Fibroblast of lung (primary cell): ENCODE data around the gene AMN. TPM values are rescaled to one million over a fixed set of nuclear protein-coding genes. Genes with fewer than 3 reads are reported as not detected.

ENCODE experiments used
- DNase-seq, 2 donors: peaks; one replicate each; pipeline versions ENCODE4 v3.0.0 to v3.0.0-alpha.2; 2010; ENCODE audit warnings: low read depth in 2 of 2
- H2AFZ ChIP-seq: 2 replicates; pipeline ENCODE4 v1.5.1; 2012; ENCODE audit warnings: low read length, control low read depth, inconsistent platforms
- H3K27ac ChIP-seq: 2 replicates; pipeline ENCODE4 v1.5.1; 2011; ENCODE audit warnings: low read length, control low read depth; ENCODE audit not compliant: insufficient read depth
- H3K27me3 ChIP-seq: 2 replicates; pipeline ENCODE4 v1.5.1; 2011; ENCODE audit warnings: mild to moderate bottlenecking, low read length; ENCODE audit not compliant: control insufficient read depth, insufficient read depth
- H3K36me3 ChIP-seq: 2 replicates; pipeline ENCODE4 v1.5.1; 2011; ENCODE audit warnings: low read length; ENCODE audit not compliant: control insufficient read depth, insufficient read depth
- H3K4me1 ChIP-seq: 2 replicates; pipeline ENCODE4 v1.5.1; 2011; ENCODE audit warnings: low read length; ENCODE audit not compliant: control insufficient read depth, insufficient read depth; ENCODE audit errors: extremely low read depth
- H3K4me2 ChIP-seq: 2 replicates; pipeline ENCODE4 v1.5.1; 2011; ENCODE audit warnings: low read length, control low read depth; ENCODE audit not compliant: insufficient read depth; ENCODE audit errors: extremely low read depth
- H3K4me3 ChIP-seq, 4 experiments: fragments of 200-600 bp in 1 of 4; sonication (generic) in 1 of 4; replicated peaks in 1 of 4; 2 replicates each; pipeline ENCODE4 v1.5.1; 2011 to 2016; ENCODE audit warnings: low read length in 4 of 4, low read depth in 3 of 4, mild to moderate bottlenecking in 3 of 4, control low read depth in 2 of 4, inconsistent platforms in 1 of 4, mixed read lengths in 1 of 4; ENCODE audit not compliant: insufficient read depth in 1 of 4; ENCODE audit errors: control extremely low read depth in 1 of 4
- H3K79me2 ChIP-seq: 2 replicates; pipeline ENCODE4 v1.5.1; 2012; ENCODE audit warnings: mild to moderate bottlenecking, low read length, inconsistent platforms; ENCODE audit not compliant: control insufficient read depth, insufficient read depth
- H3K9ac ChIP-seq: 2 replicates; pipeline ENCODE4 v1.5.1; 2011; ENCODE audit warnings: mild to moderate bottlenecking, low read length, control low read depth; ENCODE audit not compliant: insufficient read depth
- H3K9me3 ChIP-seq: 2 replicates; pipeline ENCODE4 v1.5.1; 2012; ENCODE audit warnings: low read depth, low read length; ENCODE audit not compliant: control insufficient read depth, insufficient read depth
- H4K20me1 ChIP-seq: 2 replicates; pipeline ENCODE4 v1.5.1; 2011; ENCODE audit warnings: low read length; ENCODE audit not compliant: control insufficient read depth, insufficient read depth; ENCODE audit errors: extremely low read depth
- CTCF ChIP-seq, 2 donors: IDR thresholded peaks in 1 of 2; conservative IDR thresholded peaks in 1 of 2; 1 replicate in 1 of 2; 2 replicates in 1 of 2; pipeline ENCODE4 v1.5.1; 2011 to 2012; ENCODE audit warnings: low read length in 2 of 2, control low read depth in 1 of 2, inconsistent platforms in 1 of 2, low read depth in 1 of 2, mild to moderate bottlenecking in 1 of 2
- EZH2 ChIP-seq: IDR thresholded peaks from 2 replicates; pipeline ENCODE4 v1.5.1; 2012; ENCODE audit warnings: low read length, control low read depth, mild to moderate bottlenecking; ENCODE audit errors: missing control alignments
- polyA plus RNA-seq, 2 donors: library from polyadenylated mRNA; depleted of rRNA in 1 of 2; stranded (reverse) in 1 of 2; unstranded in 1 of 2; fragments of >200 nt; gene quantifications; 2 replicates each; pipeline ENCODE4 v1.2.1, GENCODE V29; 2011 to 2012; ENCODE audit warnings: missing spikeins in 1 of 2
- total RNA-seq: library from RNA; depleted of rRNA; stranded (reverse); fragments of >200 nt; gene quantifications from 2 replicates; pipeline ENCODE4 v1.2.1, GENCODE V29; 2014

Gene AMN
- total and polyA plus RNA-seq, 2 donors (not counting 1 experiment from before 2014, with no cell fraction given): under 0.01 TPM; not detected in 1

GRCh38 chr14:102973706-102974285 lies 51.3 kb downstream of the AMN start:
- peaks cover 39% of the 10 kb centered on the region for H3K36me3 ChIP-seq
- H3K4me3 ChIP-seq: no peak overlapping the region
- no peaks in the 10 kb centered on the region for H3K4me1 ChIP-seq
- no peak overlapping the region for H3K4me2 ChIP-seq
- no peak overlapping the region for H2AFZ ChIP-seq
- H3K27ac ChIP-seq: no peak overlapping the region
- H3K27me3 ChIP-seq: no peaks in the 10 kb centered on the region
- no peak overlapping the region for H3K9ac ChIP-seq
- H4K20me1 ChIP-seq: no peaks in the 10 kb centered on the region
- DNase-seq: no peak
- no peaks in the 10 kb centered on the region for H3K79me2 ChIP-seq
- TF ChIP-seq EZH2: no peak
- TF ChIP-seq CTCF (conservative IDR thresholded peaks at IDR 0.05 in 1 of 2, IDR thresholded peaks at IDR 0.05 in 1 of 2; ENCODE audit: low read depth in 1 of 2, low read length in 2 of 2): no peak
- no peaks in the 10 kb centered on the region for H3K9me3 ChIP-seq

GRCh38 chr14:102975662-102976061 lies 53.2 kb downstream of the AMN start:
- H4K20me1 ChIP-seq: no peaks in the 10 kb centered on the region
- no peaks in the 10 kb centered on the region for H3K79me2 ChIP-seq
- no peak overlapping the region for H3K9ac ChIP-seq
- H3K27me3 ChIP-seq: no peaks in the 10 kb centered on the region
- TF ChIP-seq CTCF (conservative IDR thresholded peaks at IDR 0.05 in 1 of 2, IDR thresholded peaks at IDR 0.05 in 1 of 2; ENCODE audit: low read depth in 1 of 2, low read length in 2 of 2) (no peak), EZH2 (no peak)
- no peak for DNase-seq
- no peaks in the 10 kb centered on the region for H3K9me3 ChIP-seq
- H3K36me3 ChIP-seq: peaks cover 31% of the 10 kb centered on the region
- no peak overlapping the region for H3K4me2 ChIP-seq
- H2AFZ ChIP-seq: no peak overlapping the region
- H3K4me1 ChIP-seq: no peaks in the 10 kb centered on the region
- H3K27ac ChIP-seq: no peak overlapping the region
- H3K4me3 ChIP-seq: no peak overlapping the region

- DNase-seq: no peak
- no peak overlapping the region for H2AFZ ChIP-seq
- H3K36me3 ChIP-seq: peaks cover 31% of the 10 kb centered on the region
- no peaks in the 10 kb centered on the region for H3K79me2 ChIP-seq
- H3K9ac ChIP-seq: no peak overlapping the region
- no peak overlapping the region for H3K27ac ChIP-seq
- no peak overlapping the region for H3K4me3 ChIP-seq
- H3K9me3 ChIP-seq: no peaks in the 10 kb centered on the region
- H4K20me1 ChIP-seq: no peaks in the 10 kb centered on the region
- H3K4me2 ChIP-seq: no peak overlapping the region
- H3K4me1 ChIP-seq: no peaks in the 10 kb centered on the region
- no peaks in the 10 kb centered on the region for H3K27me3 ChIP-seq
- TF ChIP-seq EZH2 (no peak), CTCF (conservative IDR thresholded peaks at IDR 0.05 in 1 of 2, IDR thresholded peaks at IDR 0.05 in 1 of 2; ENCODE audit: low read depth in 1 of 2, low read length in 2 of 2) (no peak)
Observed at GRCh38 chr14:102977475-102977874, 55.0 kb downstream of the AMN start.
